NOMO-1 treated with DMSO at 0.1 percent for 48 hours (cell line): Measurements from ENCODE around the gene CADM4.
"Not testable (repeated sequence)": the region's sequence is repeated elsewhere in the genome, so short reads cannot be mapped to it uniquely, and the experiment has no call there.

Source experiments
- DNase-seq: peaks from one replicate; lab custom pipeline; 2025; ENCODE audit not compliant: unreplicated experiment; lab: John Stamatoyannopoulos, UW

Gene CADM4

DNA sequence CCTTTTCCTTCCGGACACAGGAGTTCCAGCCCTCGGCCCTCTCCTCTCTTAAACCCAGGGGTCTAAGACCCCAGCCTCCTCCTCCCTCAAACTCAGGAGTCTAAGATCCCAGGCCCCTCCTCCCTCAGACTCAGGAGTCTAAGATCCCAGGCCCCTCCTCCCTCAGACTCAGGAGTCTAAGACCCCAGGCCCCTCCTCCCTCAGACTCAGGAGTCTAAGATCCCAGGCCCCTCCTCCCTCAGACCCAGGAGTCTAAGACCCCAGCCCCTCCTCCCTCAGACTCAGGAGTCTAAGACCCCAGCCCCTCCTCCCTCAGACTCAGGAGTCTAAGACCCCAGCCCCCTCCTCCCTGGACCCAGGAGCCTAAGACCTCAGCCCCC is 4.1 kb downstream of the CADM4 start:
- DNase-seq, result not testable (repeated sequence)

DNA sequence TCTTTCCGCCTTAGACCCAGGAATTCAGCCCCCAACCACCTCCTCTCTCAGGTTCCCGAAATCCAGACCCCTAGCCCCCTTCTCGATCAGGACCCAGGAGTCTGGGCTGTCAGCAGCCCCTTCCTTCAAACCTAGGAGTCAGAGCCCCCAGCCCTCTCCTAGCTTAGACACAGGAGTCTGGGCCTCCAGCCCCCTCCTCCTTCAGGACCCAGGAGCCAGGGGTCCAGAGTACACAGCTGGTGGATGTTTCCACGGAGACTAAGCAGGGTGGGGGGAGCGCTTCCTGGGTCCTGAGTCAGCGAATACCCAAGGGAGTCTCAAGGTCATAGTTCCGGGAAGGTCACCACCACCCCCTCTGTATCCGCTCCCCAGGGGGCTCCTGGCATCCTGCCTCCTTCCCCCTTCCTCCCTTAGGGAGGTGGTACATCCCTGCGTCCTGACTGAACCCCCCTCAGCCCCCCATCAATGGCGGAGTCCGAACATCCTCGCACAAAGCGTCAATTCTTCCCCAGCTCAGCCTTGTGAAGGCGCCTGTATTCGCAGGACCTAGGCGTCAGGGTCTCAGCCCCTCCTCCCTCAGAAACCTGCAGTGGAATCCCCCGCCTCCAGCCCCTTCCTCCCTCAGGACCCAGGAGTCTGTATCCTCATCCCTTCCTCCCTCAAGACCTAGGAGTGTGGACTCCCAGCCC is 4.6 kb downstream of the CADM4 start:
- DNase-seq, result no peak

DNA sequence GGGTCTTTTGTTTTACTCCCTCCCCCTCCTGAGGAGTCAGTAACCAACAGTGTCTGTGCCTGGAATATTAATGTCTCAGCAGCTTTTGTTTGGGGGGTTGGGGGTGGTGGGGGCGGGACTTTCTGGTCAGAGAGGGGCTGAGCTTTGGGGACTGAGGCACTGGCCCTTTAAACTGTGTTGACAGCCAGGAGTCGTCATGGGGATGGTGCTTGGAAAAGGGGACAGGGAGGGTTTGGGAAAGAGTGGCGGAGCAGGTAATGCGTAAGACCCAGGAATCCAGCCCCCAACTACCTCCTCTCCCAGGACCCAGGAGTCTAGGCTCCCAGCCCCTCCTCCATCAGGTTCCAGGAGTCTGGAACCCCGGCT is 5.2 kb downstream of the CADM4 start:
- no peak for DNase-seq

DNA sequence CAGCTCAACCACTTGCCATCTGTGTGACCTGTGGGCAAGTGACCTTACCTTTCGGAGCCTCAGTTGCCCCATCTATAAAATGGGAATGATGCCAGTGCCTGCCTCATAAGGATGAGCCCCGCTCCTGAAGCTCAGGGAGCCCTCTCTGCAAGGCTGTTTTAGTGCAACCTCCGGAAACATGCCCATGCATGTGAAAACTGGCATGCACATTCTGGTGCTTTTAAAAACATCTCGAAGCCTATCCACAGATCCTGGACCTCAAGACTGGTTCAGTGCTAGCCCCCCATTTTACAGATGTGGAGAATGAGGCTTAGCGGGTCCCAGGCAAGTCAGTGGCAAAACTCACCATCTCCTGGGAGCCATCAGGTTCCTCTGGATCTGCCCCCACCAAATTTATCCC is 5.6 kb downstream of the CADM4 start:
- no peak for DNase-seq

DNA sequence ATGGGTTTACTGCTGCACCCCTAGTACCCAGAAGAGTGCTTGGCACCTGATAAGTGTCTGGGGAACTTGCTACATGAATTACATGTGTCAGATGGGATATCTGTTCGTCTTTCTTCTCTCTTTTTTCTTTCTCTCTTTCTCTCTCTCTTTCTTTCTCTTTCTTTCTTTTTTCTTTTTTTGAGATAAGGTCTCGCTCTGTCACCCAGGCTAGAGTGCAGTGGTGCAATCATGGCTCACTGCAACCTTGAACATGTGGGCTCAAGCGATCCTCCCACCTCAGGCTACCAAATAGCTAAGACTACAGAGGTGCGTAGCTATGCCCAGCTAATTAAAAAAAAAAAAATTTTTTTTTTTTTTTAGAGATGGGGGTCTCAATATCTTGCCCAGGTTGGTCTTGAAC is 6.1 kb downstream of the CADM4 start:
- no peak for DNase-seq

DNA sequence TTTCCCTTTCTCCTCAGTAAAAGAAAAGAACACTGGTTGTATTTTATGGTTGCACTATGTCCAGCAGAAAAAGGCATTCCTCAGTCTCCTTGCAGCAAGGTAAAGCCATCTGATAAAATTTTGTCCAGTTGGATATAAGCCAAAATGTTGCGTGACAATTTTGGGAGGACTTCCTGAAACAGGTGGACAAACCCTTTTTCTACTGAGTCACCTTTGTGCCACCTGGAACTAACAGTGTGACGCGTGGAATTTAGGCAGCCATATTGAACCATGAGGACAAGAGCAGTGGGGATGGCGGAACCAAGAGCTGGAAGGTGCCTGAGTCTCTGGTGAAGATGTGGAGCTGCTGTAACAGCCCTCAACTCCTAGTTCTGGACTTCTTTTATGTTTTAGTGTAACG is 8.2 kb downstream of the CADM4 start:
- no peak for DNase-seq

DNA sequence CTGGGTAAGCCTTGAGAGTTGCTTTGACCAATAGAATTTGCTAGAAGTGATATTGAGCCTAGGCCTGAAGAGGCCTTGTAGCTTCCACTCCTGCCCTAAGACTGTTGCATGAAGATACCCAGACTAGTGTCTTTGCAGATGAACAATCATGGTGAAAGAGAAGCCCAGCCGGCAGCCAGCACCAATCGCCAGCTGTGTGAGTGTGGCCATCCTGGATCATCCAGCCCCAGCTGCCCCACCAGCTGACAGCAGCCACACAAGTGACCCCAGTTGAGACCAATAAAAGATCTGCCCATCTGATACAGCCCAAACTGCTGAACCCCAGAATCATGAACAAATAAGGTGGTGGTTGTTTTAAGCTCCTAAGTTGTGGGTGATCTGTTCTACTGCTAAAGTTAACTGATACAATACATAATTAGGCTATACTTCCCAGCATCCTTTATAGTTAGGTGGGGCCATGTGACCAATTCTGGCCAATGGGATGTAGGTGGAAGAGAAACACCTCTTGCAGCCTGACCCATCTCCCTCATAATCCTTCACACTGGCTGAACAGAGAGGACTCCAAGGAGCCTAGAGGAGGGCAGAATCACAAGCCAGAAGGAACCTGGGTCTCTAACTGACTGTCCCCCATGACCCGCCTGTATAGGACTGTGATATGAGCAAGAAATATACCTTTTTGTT is 10.9 kb downstream of the CADM4 start:
- no peak for DNase-seq

DNA sequence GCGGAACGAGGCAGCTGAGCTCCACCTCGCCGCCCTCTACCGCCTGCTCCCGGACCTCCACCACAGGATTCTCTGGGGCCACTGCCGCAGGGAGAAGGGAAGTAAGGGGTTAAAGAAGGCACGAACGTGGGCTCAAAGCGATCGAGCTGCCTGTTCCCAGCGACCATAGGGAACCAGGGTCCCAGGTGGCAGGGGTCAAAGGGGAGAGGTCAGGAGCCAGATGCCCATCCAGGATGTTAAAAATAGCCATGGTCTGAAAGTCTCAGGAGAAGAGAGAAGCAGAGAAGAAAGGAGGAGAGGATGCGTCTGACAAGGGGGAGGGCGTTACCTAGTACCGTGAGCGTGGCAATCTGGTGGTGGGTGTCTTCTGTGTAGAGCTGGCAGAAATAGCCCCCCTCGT is 12.8 kb downstream of the CADM4 start:
- no peak for DNase-seq

DNA sequence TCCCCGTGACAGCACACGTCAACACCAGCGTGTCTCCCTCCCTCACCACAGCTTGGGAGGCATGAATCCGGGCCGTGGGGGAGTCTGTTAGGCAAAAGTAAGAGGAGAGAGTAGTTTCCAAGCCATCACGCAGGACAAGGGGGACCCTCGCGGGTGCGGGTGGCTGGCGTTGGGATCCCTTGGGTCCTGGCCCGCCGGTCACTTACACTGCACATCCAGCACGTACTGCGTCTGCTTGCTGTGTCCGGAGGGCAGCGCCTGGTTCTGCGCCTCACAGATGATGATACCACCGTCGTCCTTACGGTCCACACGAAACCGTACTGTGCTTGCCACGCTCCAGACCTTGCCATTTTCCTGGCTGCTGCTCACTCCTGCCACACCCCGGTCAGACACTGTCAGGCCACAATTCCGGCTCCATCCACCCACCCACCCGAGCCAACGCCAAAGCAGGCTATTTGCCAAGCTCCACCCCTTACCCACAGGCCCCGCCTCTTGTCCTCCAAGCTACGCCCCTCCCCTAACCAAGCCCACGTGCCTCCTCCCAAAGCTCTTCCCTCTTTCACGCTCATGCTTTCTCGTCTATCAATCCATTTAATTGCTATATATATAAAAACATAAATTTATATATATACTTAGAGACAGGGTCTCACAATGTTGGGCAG is 13.6 kb downstream of the CADM4 start:
- no peak for DNase-seq

DNA sequence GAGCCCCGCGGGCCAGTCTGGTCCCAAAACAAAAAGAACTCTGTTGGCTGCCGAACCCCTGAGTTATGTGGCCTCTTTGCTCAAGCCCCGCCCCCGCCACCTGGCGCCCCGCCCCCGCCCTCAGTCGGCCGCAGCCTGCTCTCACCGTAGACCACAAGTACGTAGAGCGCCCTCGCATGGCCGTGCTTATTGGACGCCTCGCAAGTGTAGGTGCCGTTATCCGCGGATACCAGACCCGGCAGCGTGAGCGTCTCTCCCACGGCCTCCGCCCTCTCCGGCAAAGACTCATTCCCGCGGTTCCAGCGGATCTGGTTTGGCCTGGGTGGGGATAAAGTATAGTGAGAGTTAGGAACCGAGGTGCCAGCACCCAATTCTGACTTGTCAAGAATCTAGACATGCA is 14.7 kb downstream of the CADM4 start:
- no peak for DNase-seq

DNA sequence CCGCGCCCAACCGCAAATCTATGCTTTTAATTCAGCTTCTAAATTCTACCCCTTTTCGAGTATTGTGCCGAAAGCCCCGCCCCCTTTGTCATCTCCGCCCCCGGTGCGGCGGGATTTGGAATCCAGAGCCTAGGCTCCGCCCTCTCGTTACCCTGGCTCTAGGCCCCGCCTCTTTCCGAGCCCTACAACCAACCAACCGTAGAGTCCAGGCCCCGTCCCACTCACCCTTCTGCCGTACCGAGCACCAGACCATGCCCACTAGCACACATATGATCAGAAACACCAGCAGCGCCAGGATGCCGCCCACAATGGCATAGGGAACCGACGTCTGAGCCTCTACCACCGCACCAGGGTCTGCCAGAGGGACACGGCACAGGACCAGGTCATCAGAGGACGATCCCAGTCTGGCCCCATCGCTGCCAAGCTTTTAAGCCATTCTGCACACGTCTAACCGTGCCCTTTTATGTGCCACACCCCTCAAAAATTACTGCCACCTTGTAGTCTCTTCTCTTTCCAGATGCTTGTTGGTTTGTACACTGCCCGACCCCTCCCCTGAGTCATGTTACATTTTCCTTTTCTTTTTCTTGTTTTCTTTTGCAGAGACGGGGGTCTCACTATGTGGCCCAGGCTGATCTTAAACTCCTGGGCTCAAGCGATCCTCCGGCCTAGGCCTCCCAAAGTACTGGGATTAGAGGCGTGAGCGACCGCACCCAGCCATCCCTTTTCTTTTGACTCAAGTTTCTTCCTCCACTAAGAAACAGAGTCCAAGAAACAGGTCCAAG is 15.6 kb downstream of the CADM4 start:
- DNase-seq, result no peak

DNA sequence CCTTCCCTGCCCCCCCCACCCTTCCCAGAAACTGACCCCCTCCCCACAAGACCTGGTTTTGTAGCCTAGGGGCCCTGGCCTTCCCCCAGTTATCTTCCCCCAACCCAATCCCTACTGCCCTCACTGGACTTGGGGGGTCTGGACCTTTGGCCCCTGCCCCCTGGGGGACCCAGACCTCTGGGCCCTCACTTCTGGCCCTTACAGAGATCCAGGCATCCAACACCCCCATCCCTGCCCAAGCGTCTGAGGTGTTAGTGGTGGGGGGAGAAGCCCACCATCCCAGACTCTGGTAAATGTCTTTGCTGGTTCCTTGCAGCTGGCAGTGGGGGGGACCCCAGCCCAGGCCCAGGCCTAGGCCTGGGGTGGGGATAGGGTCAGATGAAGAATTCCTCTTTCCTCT is 16.7 kb downstream of the CADM4 start:
- no peak for DNase-seq

DNA sequence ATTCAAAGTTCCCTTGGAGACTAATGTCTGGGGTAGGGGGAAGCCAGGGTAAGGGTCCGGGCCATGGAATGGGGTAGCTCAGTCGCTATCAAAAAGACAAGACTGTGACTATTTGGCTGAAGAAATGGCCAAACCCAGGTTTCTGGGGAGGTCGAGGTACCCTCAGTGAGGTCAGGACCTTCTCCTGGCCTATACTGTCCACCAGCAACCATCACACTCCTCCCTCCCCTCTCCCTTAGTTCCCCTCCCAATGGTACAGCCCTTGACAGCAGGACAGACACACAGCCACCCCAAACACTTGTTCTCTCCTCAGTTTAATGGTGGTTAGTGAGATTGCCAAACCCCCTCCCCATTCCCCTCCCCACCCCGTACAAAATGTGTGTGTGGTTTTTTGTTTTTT is 17.6 kb downstream of the CADM4 start:
- DNase-seq, result no peak

DNA sequence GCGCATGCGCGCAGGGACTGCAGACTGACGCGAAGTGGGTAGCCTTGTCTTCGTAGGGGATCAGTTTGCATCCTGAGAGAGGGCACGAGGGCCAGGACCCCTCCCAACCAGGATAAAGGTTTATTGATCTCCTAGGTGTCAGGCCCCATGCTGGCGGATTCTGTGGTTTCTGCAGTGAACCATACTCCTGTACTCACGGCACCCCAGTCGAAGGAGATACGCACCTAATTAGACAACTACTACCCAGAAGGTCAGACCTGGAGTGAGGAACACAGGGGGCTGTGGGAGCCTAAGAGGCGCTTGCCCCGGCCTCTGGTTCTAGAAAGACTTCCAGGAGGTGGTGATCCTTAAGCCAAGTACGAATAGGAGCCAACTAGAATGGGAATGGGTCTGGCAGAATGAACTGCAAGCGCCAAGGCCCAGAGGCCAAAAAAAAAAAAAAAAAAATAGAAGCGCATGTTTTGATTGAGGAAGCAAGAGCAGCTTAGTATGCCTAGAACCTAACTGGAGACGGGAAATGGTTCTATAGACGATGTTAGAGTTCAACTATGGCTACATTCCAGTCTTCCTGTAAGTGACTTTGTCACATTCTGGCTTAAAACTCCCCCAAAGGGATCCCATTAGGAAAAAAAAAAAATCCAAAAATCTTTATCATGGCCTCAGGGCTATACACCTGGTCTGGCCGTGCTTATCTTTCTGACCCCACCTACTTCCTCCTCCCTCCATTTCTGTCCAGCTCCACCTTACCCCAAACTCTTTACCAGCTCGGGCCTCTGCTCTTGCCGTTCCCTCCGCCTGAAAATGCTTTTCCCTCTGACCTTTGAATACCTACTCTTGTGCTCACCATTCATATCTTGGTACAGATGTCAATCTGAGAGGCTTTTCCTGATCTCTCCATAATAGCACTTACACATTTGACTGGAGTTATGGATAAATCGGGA is 19.3 kb downstream of the CADM4 start:
- no peak for DNase-seq

DNA sequence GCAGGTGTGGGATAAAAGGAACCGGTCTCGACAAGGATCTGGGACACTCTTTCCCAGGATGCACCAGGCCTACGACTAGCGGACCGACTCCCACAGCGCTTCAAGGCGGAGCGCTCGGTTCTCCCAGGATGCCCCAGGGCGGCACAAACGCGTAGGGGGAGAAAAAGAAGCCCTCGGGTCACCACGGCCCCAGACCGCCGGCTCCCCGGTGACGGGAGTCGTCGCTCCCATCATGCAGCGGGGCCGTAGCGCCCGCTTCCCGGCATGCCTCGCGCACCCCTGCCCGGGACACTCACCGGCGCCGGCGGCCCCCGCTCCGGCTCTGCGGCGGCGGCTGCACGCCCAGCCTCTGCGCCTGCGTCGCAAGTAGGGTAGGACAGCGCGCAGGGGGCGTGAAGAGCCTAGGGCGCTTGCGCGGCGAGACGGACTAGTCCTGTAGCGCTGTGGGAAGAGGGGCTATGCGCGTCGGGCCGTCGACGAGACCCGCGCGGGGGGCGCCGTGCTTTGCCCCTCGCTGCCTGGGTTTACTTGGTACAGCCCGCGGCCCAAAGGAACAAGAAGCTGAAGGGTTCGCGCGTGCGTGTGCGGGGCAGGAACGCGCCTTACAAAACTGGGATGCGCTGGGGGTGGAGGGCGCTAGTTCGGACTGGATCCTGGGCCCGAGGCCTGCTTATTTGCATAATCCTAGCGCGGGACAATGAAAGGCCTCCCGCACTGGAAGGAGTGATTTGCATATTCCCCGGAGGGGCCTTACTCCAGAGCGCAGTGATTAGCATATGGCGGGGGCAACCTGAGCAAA is 20.2 kb downstream of the CADM4 start, which contains the start of gene ZNF428:
TSS of gene ZNF428 (minus strand) at position 368 of the 799 bp plus-strand sequence. CDS start 5,325 bp downstream, outside the sequence.
- DNase-seq, result peak; percentile 69

DNA sequence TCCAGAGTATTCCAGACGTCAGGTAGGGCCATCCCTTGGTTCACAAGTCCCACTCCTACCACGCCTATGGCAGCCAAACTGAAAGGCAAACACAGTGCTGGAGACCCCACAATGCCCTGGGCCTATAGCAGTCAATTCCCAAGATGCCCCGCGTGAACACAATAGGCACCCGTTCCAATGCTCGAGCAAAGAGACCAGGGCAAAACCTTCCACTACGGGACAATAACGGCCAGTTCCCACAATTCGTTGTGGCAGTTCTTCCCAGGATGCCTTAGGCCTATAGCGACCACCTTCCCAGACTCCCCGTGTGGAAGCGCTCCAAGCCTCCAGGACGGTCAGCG is 20.8 kb downstream of the CADM4 start:
- DNase-seq, result peak; percentile 11

DNA sequence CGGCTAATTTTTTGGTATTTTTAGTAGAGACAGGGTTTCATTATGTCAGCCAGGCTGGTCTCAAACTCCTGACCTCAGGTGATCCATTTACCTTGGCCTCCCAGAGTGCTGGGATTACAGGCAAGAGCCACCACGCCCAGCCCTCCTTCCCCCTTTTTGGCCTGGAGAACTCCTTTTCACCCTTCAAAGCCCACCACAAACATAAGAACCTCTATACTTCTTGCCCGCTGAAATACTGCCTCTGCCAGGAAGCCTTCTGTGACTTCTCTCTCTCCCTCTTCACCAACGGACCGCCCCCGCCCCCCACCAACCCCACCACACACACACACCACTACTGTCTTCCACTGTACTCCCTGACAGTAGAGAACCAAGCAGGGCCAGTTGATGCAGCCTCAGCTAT is 22.7 kb downstream of the CADM4 start:
- DNase-seq, result no peak

DNA sequence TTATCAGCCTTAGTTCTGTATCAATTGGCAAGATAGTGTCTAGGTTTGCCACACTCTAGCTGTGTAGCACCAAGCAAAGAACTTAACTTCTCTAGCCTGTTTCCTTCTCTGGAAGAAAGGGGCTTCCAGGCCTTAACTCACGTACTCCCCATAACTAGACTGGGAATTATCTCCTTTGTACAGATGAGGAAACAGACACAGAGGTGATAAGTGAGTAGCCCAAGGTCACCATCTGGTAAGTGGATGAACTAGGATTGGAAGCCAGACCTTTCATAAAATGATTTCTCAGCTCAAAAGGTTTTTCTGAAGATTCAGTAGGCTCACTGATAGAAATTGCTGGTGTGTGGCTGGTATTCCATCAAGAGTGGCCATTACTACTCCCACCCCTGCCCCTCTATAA is 23.3 kb downstream of the CADM4 start:
- no peak for DNase-seq

DNA sequence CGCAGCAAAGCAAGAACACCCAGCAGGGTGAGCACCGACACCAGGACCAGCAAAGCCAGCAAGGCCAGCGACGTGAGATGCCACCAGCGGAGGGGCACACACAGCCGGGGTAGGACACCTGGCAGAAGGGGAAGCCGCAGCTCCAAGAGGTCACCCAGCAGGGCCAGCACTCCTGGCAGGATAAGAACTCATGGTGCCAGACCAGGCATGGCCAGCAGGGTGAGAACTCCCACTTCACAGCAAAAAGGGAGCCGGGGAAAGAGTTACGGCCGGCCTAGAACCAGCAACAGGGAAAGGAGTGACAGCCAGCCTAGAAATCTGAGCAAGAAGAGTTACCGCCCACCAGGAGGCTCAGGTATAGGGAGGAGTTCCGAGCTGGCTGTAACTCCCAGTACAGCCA is 27.3 kb downstream of the CADM4 start:
- DNase-seq, result no peak

DNA sequence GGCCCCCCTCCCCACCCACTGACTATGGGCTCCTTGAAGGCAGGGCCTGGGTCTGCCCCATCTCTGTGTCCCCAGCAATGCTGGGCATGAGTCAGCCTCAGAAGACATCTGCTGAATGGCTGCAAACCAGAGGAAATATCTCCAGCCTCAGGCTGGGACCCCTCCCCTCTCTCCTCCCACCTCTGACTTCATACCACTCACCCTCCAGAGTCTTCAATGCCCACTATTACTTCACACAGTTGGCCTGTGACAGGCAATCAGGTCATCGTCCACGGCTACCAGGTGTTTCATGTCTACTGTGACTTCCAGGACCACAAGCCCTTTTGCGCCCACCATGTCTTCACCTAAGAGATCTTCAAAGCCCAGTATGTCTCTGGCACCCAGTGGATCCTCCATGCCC is 27.9 kb downstream of the CADM4 start, which contains the start of gene SRRM5:
TSS of gene SRRM5 (plus strand) at position 301 of the 400 bp plus-strand sequence. CDS start at position 335, 34 bp downstream.
- DNase-seq, result no peak
